Effector memory CD4-positive, alpha-beta T cell (primary cell): ENCODE results near the gene AP1G1.
"Not testable (repeated sequence)": the region's sequence is repeated elsewhere in the genome, so short reads cannot be mapped to it uniquely, and the experiment has no call there.

Experiments
- DNase-seq, 3 donors: peaks; one replicate each; pipeline ENCODE4 v3.0.0-alpha.2; 2020
- H3K27ac ChIP-seq: 2 replicates; pipeline ENCODE4 v1.7.0; 2013; ENCODE audit warnings: mild to moderate bottlenecking, low read length, moderate library complexity; ENCODE audit not compliant: insufficient read depth, poor library complexity, severe bottlenecking
- H3K27me3 ChIP-seq: replicated peaks from 2 replicates; pipeline ENCODE4 v1.7.0; 2013; ENCODE audit warnings: mild to moderate bottlenecking, low read length; ENCODE audit not compliant: insufficient read depth, control insufficient read depth, poor library complexity, severe bottlenecking
- H3K36me3 ChIP-seq: 2 replicates; pipeline ENCODE4 v1.7.0; 2013; ENCODE audit warnings: mild to moderate bottlenecking, low read length, moderate library complexity; ENCODE audit not compliant: control insufficient read depth, insufficient read depth
- H3K4me1 ChIP-seq: 2 replicates; pipeline ENCODE4 v1.7.0; 2013; ENCODE audit warnings: low read length, mild to moderate bottlenecking; ENCODE audit not compliant: control insufficient read depth, insufficient read depth, poor library complexity, severe bottlenecking
- H3K4me3 ChIP-seq: 2 replicates; pipeline ENCODE4 v1.7.0; 2013; ENCODE audit warnings: low read length, low read depth, mild to moderate bottlenecking; ENCODE audit not compliant: insufficient read depth, poor library complexity, severe bottlenecking
- H3K9me3 ChIP-seq: 2 replicates; pipeline ENCODE4 v1.7.0; 2013; ENCODE audit warnings: mild to moderate bottlenecking, low read length, moderate library complexity; ENCODE audit not compliant: control insufficient read depth

Gene AP1G1

DNA sequence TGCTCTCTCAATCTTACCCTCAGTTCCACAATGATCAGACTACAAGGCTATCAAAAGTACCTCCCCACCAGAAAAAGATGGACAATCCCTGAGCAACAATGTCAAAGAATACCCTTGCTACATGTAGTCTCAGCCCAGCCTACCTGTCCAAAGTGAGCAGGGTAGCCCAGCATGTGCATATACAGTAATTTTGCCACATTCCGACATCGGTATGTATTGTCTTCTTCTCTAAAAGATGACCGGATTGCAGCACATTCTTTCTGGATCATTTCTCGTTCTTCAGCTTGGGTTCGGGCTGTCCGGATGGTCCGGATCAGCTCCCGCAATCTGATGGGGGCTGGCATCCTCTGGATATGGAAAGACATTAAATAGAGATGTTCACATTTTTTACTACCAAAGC, 19.5 kb downstream of the AP1G1 start:
- Histone ChIP-seq H3K36me3 (peaks cover 30% of the 10 kb centered on the region), H3K9me3 (no peaks in the 10 kb centered on the region), H3K4me1 (no peaks in the 10 kb centered on the region), H3K27me3 (no peaks in the 10 kb centered on the region), H3K27ac (no peak overlapping the region), H3K4me3 (no peak overlapping the region)
- DNase-seq: no peak

DNA sequence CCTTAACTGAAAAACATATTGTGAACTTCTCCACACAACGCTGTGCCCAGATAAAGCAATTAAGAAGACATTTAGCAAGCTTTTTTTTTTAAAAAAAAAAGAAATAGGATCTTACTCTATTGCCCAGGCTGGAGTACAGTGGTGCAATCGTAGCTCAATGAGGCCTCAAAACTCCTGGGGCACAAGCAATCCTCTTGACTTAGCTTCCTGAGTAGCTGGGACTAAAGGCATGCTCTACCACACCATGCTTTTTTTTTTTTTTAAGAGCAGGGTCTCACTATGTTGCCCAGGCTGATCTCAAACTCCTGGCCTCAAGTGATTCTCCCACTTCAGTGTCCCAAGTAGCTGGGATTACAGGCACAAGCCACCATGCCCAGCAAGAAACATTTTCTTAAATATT, 20.1 kb downstream of the AP1G1 start:
- no peaks in the 10 kb centered on the region for H3K9me3 ChIP-seq
- H3K4me3 ChIP-seq: no peak overlapping the region
- H3K4me1 ChIP-seq: peaks cover 2% of the 10 kb centered on the region
- DNase-seq: no peak
- H3K27me3 ChIP-seq: no peaks in the 10 kb centered on the region
- H3K36me3 ChIP-seq: peaks cover 30% of the 10 kb centered on the region
- no peak overlapping the region for H3K27ac ChIP-seq

DNA sequence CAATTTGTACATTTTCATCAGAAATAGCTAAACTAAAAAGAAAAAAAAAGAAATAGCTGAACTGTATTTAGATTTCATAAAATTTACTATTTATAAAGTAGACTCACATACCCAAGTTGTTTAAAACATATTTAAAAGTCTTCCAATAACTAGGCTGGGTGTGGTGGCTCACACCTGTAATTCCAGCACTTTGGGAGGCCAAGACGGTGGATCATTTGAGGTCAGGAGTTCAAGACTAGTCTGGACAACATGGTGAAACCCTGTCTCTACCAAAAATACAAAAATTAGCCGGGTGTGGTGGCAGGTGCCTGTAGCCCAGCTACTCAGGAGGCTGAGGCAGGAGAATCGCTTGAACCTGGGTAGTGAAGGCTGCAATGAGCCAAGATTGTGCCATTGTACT, 23.5 kb downstream of the AP1G1 start:
- not testable (repeated sequence) for H3K4me3 ChIP-seq, H3K27me3 ChIP-seq, H3K4me1 ChIP-seq, H3K27ac ChIP-seq, DNase-seq, H3K9me3 ChIP-seq
- H3K36me3 ChIP-seq: peaks cover 33% of the 10 kb centered on the region

DNA sequence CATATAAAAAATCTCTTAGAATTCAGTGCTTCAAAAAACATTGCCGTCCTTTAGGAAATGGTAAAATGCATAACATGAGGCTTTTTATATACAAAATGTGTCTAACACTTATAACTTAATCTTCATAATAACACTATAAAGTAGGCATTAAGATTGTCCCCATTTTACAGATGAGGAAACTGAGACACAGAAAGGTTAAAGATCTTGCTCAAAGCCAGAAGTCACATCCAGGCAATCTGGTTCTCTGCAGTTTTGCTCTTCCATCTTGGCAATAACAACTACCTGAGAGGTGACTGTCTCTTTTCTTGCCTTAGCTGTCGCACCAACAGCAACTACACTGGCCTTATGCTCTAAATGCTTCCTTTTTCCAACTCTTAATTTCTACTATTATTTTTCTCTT, 24.5 kb downstream of the AP1G1 start:
- H3K36me3 ChIP-seq: peaks cover 30% of the 10 kb centered on the region
- no peak overlapping the region for H3K4me3 ChIP-seq
- no peak for DNase-seq
- H3K9me3 ChIP-seq: no peaks in the 10 kb centered on the region
- H3K4me1 ChIP-seq: peaks cover 5% of the 10 kb centered on the region
- no peaks in the 10 kb centered on the region for H3K27me3 ChIP-seq
- H3K27ac ChIP-seq: no peak overlapping the region

DNA sequence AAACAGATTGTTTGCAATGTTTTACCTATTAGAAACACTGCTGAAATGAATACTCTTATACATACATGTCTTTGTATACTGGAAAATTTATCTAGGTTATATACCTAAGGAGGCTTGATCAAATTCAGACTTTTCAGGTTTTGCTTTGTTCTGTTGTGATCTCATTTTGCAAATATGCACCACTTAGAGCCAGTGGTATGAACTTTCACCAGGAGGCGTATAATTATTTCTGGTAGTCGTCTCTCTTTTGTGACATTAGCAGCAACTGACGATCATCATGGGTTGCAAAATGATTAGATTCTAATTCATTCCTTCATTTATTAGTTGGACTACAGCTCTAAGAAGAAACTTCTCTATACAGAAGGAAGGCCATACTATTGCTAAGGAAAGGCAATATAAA, 26.9 kb downstream of the AP1G1 start:
- Histone ChIP-seq H3K36me3 (peaks cover 19% of the 10 kb centered on the region), H3K4me1 (peaks cover 9% of the 10 kb centered on the region), H3K9me3 (no peaks in the 10 kb centered on the region), H3K27me3 (no peaks in the 10 kb centered on the region), H3K27ac (no peak overlapping the region), H3K4me3 (no peak overlapping the region)
- no peak for DNase-seq

DNA sequence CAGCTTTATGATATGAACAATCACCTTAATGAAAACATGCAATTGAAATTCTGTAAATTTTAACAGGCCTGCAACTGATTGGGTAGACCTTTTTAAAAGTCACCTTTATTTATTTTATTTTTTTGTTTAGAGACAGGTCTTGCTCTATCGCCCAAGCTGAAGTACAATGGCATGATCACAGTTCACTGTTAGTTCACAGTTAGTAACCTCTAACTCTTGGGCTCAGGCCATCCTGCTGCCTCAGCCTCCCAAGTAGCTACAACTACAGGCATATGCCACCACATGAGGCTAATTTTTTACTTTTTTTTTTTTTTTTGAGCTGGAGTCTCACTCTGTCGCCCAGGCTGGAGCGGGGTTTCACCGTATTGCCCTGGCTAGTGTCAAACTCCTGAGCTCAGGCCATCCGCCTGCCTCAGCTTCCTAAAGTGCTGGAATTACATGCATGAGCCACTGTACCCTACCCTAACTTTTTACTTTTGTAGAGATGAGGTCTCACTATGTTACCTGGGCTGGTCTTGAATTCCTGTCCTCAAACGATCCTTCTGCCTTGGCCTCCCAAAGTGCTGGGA, 28.0 kb downstream of the AP1G1 start:
- H3K9me3 ChIP-seq: no peaks in the 10 kb centered on the region
- H3K4me3 ChIP-seq: no peak overlapping the region
- H3K27ac ChIP-seq: no peak overlapping the region
- no peaks in the 10 kb centered on the region for H3K27me3 ChIP-seq
- no peak for DNase-seq
- peaks cover 14% of the 10 kb centered on the region for H3K36me3 ChIP-seq
- peaks cover 9% of the 10 kb centered on the region for H3K4me1 ChIP-seq

DNA sequence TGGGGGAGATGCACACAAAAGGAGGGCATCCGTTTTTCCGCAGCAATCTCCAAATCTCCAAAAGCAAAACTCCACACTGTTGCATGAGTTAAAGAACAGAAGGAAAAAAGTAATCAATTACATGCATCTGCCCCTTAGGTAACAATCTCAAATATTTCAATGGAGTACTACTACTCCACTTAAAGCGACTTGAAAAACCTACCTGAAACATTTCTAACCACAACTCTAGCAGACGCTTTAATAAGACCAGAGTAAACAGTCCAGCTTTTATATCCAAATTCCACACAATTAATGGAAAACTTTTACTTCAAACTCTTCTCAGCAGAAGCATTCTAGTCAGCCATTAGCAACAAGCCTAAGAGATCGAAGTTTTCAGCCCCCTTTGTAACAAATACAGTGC, 29.9 kb downstream of the AP1G1 start:
- DNase-seq: no peak
- Histone ChIP-seq H3K36me3 (peaks cover 16% of the 10 kb centered on the region), H3K27ac (no peak overlapping the region), H3K4me3 (no peak overlapping the region), H3K9me3 (no peaks in the 10 kb centered on the region), H3K4me1 (peaks cover 9% of the 10 kb centered on the region), H3K27me3 (no peaks in the 10 kb centered on the region)

DNA sequence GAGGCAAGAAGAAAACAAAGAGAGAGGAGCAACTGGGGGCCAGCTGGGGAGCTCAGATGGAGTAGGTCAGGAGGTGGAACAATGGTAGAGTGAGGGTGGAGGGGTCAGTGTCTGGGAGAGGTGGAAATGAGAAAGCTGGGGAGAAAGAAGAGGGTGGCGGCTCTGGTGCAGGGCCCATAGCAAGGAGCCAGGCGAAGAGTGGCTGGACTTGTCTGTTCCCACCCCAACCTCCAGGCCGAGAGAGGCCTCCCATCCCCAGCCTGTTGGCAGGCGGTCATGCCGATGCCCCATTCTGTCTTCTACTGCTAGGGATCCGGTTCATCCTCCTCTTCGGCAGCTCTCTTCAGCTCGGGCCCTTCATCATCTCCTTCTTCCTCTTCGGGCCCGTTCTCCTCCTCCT, 31.3 kb downstream of the AP1G1 start:
- no peaks in the 10 kb centered on the region for H3K27me3 ChIP-seq
- peaks cover 4% of the 10 kb centered on the region for H3K4me1 ChIP-seq
- no peaks in the 10 kb centered on the region for H3K9me3 ChIP-seq
- no peak overlapping the region for H3K27ac ChIP-seq
- peaks cover 20% of the 10 kb centered on the region for H3K36me3 ChIP-seq
- no peak for DNase-seq
- H3K4me3 ChIP-seq: no peak overlapping the region

DNA sequence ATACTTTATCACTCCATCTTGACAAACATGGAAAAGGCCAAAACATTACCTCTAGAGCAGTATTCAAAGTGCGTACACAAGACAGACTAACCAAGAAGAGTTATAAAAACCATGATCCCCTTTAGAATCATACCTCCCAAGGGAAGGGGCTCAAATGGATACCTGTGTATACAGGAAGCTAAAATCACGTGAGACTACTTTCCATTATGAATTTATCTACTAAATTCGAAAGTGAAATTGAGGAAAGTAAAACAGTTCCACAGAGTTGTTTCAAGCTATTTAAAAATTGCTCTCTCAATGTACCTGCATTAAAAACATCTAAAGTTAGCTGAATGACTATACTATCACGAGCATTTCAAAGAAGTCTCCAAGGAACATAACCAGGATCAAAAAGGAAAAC, 32.7 kb downstream of the AP1G1 start:
- no peak for DNase-seq
- Histone ChIP-seq H3K9me3 (no peaks in the 10 kb centered on the region), H3K36me3 (peaks cover 24% of the 10 kb centered on the region), H3K4me1 (peaks cover 4% of the 10 kb centered on the region), H3K27ac (no peak overlapping the region), H3K27me3 (no peaks in the 10 kb centered on the region), H3K4me3 (no peak overlapping the region)

DNA sequence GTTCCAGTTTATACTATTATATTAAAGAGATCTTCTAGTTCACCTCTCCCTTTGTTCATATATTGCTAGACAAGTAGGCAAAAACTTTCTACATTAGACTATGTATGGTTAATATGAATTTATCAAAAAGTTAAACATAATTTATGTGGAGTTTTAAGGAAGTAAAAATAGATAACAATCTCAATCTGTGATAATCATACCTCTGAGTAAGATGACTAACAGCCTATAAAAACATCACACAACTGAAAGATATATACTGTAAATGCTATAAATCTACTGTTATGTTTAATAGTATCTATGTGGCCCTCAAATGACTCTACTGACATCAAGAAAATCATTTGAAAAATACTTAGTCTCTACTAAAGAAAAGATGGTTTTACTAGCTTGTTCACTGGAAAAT, 37.1 kb downstream of the AP1G1 start:
- H3K27ac ChIP-seq: no peak overlapping the region
- DNase-seq: no peak
- H3K4me1 ChIP-seq: no peaks in the 10 kb centered on the region
- no peaks in the 10 kb centered on the region for H3K9me3 ChIP-seq
- H3K4me3 ChIP-seq: no peak overlapping the region
- H3K27me3 ChIP-seq: no peaks in the 10 kb centered on the region
- peaks cover 36% of the 10 kb centered on the region for H3K36me3 ChIP-seq

DNA sequence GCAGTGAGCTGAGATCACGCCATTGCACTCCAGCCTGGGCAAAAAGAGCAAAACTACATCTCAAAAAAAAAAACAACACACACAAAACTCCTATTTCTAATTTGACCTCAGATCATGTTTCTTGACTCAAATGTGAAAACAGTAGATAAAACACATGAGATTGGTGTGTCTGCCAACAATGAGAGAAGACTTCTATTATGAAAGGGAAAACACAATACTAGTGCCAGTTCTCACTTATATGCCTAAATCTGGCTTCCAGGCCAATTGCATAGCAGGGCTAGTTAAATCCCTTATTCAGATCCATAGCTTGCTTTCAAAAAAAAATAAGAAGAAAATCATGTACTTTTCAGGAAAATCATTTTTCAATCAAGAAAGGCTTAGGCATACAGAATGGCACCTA, 39.4 kb downstream of the AP1G1 start:
- peaks cover 54% of the 10 kb centered on the region for H3K36me3 ChIP-seq
- no peaks in the 10 kb centered on the region for H3K9me3 ChIP-seq
- no peaks in the 10 kb centered on the region for H3K27me3 ChIP-seq

More for the DNA sequence above, 39.4 kb downstream of the AP1G1 start:
- Histone ChIP-seq H3K4me3 (no peak overlapping the region), H3K4me1 (no peaks in the 10 kb centered on the region), H3K27ac (no peak overlapping the region)
- no peak for DNase-seq
